ENCODE measurements around the gene ADAMTS7. TPM values are rescaled to one million over a fixed set of nuclear protein-coding genes. Genes with fewer than 3 reads are reported as not detected.
"Not testable (repeated sequence)": the region's sequence is repeated elsewhere in the genome, so short reads cannot be mapped to it uniquely, and the experiment has no call there.

Gene ADAMTS7
- total and polyA plus RNA-seq, 4 donors: 4.9 to 20.4 (median 10.6) TPM

GRCh38 chr15:78847387-78847906, 36.2 kb upstream of the ADAMTS7 start:
- not testable (repeated sequence) for H3K27me3 ChIP-seq (ENCODE audit: control insufficient read depth, insufficient read depth, low read length); H3K27ac ChIP-seq (ENCODE audit: low read depth, low read length); H3K4me3 ChIP-seq (ENCODE audit: low read depth, low read length); H3K36me3 ChIP-seq (ENCODE audit: control insufficient read depth, insufficient read depth, low read length); H3K9me3 ChIP-seq (ENCODE audit: control insufficient read depth, insufficient read depth, low read length); H3K4me1 ChIP-seq (ENCODE audit: control insufficient read depth, insufficient read depth, low read length)
- 62% methylated on average over 12 of the region's 15 CpGs for WGBS (ENCODE audit: insufficient coverage)
- DNase-seq (ENCODE audit: low read depth in 4 of 6, low spot score in 6 of 6): peak in 1 of 6 donors; percentile 38

GRCh38 chr15:78846906-78847305, 35.6 kb upstream of the ADAMTS7 start:
- not testable (repeated sequence) for H3K27ac ChIP-seq (ENCODE audit: low read depth, low read length); H3K9me3 ChIP-seq (ENCODE audit: control insufficient read depth, insufficient read depth, low read length); H3K4me3 ChIP-seq (ENCODE audit: low read depth, low read length); H3K4me1 ChIP-seq (ENCODE audit: control insufficient read depth, insufficient read depth, low read length); DNase-seq (ENCODE audit: low read depth in 4 of 6, low spot score in 6 of 6); H3K36me3 ChIP-seq (ENCODE audit: control insufficient read depth, insufficient read depth, low read length); H3K27me3 ChIP-seq (ENCODE audit: control insufficient read depth, insufficient read depth, low read length)
- 95% methylated on average over 11 of the region's 27 CpGs for WGBS (ENCODE audit: insufficient coverage)

- DNase-seq (ENCODE audit: low read depth in 4 of 6, low spot score in 6 of 6): no peak
- H3K27ac ChIP-seq (ENCODE audit: low read depth, low read length): no peak overlapping the region
These were observed 31.3 kb upstream of the ADAMTS7 start for GRCh38 chr15:78842519-78842918.

GRCh38 chr15:78841891-78842290, 30.6 kb upstream of the ADAMTS7 start:
- Histone ChIP-seq H3K4me1 (ENCODE audit: control insufficient read depth, insufficient read depth, low read length) (peaks cover 10% of the 10 kb centered on the region), H3K36me3 (ENCODE audit: control insufficient read depth, insufficient read depth, low read length) (no peaks in the 10 kb centered on the region), H3K4me3 (ENCODE audit: low read depth, low read length) (no peak overlapping the region), H3K9me3 (ENCODE audit: control insufficient read depth, insufficient read depth, low read length) (no peaks in the 10 kb centered on the region), H3K27ac (ENCODE audit: low read depth, low read length) (no peak overlapping the region), H3K27me3 (ENCODE audit: control insufficient read depth, insufficient read depth, low read length) (no peaks in the 10 kb centered on the region)
- no peak for DNase-seq (ENCODE audit: low read depth in 4 of 6, low spot score in 6 of 6)
- WGBS (ENCODE audit: insufficient coverage): 79% methylated on average over 6 of the region's 6 CpGs

More at GRCh38 chr15:78842519-78842918, 31.3 kb upstream of the ADAMTS7 start:
- no peaks in the 10 kb centered on the region for H3K27me3 ChIP-seq (ENCODE audit: control insufficient read depth, insufficient read depth, low read length)
- WGBS (ENCODE audit: insufficient coverage): 89% methylated on average over 2 of the region's 3 CpGs
- H3K4me3 ChIP-seq (ENCODE audit: low read depth, low read length): no peak overlapping the region
- H3K9me3 ChIP-seq (ENCODE audit: control insufficient read depth, insufficient read depth, low read length): no peaks in the 10 kb centered on the region
- H3K36me3 ChIP-seq (ENCODE audit: control insufficient read depth, insufficient read depth, low read length): no peaks in the 10 kb centered on the region
- peaks cover 10% of the 10 kb centered on the region for H3K4me1 ChIP-seq (ENCODE audit: control insufficient read depth, insufficient read depth, low read length)

- WGBS (ENCODE audit: insufficient coverage): 62% methylated on average over 3 of the region's 3 CpGs
- Histone ChIP-seq H3K9me3 (ENCODE audit: control insufficient read depth, insufficient read depth, low read length) (no peaks in the 10 kb centered on the region), H3K36me3 (ENCODE audit: control insufficient read depth, insufficient read depth, low read length) (no peaks in the 10 kb centered on the region), H3K4me3 (ENCODE audit: low read depth, low read length) (no peak overlapping the region), H3K27me3 (ENCODE audit: control insufficient read depth, insufficient read depth, low read length) (no peaks in the 10 kb centered on the region), H3K4me1 (ENCODE audit: control insufficient read depth, insufficient read depth, low read length) (peaks cover 10% of the 10 kb centered on the region), H3K27ac (ENCODE audit: low read depth, low read length) (no peak overlapping the region)
- no peak for DNase-seq (ENCODE audit: low read depth in 4 of 6, low spot score in 6 of 6)
These were observed 30.1 kb upstream of the ADAMTS7 start for GRCh38 chr15:78841376-78841706.

GRCh38 chr15:78840661-78841375, 29.6 kb upstream of the ADAMTS7 start:
- no peak overlapping the region for H3K27ac ChIP-seq (ENCODE audit: low read depth, low read length)

GRCh38 chr15:78839151-78839550, 27.9 kb upstream of the ADAMTS7 start:
- H3K4me3 ChIP-seq (ENCODE audit: low read depth, low read length); DNase-seq (ENCODE audit: low read depth in 4 of 6, low spot score in 6 of 6); H3K27me3 ChIP-seq (ENCODE audit: control insufficient read depth, insufficient read depth, low read length); H3K36me3 ChIP-seq (ENCODE audit: control insufficient read depth, insufficient read depth, low read length); H3K27ac ChIP-seq (ENCODE audit: low read depth, low read length); H3K9me3 ChIP-seq (ENCODE audit: control insufficient read depth, insufficient read depth, low read length): not testable (repeated sequence)
- peaks cover 10% of the 10 kb centered on the region for H3K4me1 ChIP-seq (ENCODE audit: control insufficient read depth, insufficient read depth, low read length)
- WGBS (ENCODE audit: insufficient coverage): 85% methylated on average over 5 of the region's 6 CpGs

More at GRCh38 chr15:78840661-78841375, 29.6 kb upstream of the ADAMTS7 start:
- no peaks in the 10 kb centered on the region for H3K9me3 ChIP-seq (ENCODE audit: control insufficient read depth, insufficient read depth, low read length)
- DNase-seq (ENCODE audit: low read depth in 4 of 6, low spot score in 6 of 6): no peak
- peaks cover 10% of the 10 kb centered on the region for H3K4me1 ChIP-seq (ENCODE audit: control insufficient read depth, insufficient read depth, low read length)
- no peaks in the 10 kb centered on the region for H3K36me3 ChIP-seq (ENCODE audit: control insufficient read depth, insufficient read depth, low read length)
- H3K4me3 ChIP-seq (ENCODE audit: low read depth, low read length): no peak overlapping the region
- H3K27me3 ChIP-seq (ENCODE audit: control insufficient read depth, insufficient read depth, low read length): no peaks in the 10 kb centered on the region
- WGBS (ENCODE audit: insufficient coverage): 50% methylated on average over 2 of the region's 7 CpGs

- H3K4me3 ChIP-seq (ENCODE audit: low read depth, low read length): no peak overlapping the region
- no peak overlapping the region for H3K27ac ChIP-seq (ENCODE audit: low read depth, low read length)
- H3K27me3 ChIP-seq (ENCODE audit: control insufficient read depth, insufficient read depth, low read length): no peaks in the 10 kb centered on the region
- DNase-seq (ENCODE audit: low read depth in 4 of 6, low spot score in 6 of 6): peak in 1 of 6 donors; percentile 82
- H3K4me1 ChIP-seq (ENCODE audit: control insufficient read depth, insufficient read depth, low read length): peaks cover 10% of the 10 kb centered on the region
- no peaks in the 10 kb centered on the region for H3K36me3 ChIP-seq (ENCODE audit: control insufficient read depth, insufficient read depth, low read length)
- no peaks in the 10 kb centered on the region for H3K9me3 ChIP-seq (ENCODE audit: control insufficient read depth, insufficient read depth, low read length)
- WGBS (ENCODE audit: insufficient coverage): 74% methylated on average over 3 of the region's 3 CpGs
These were observed 27.2 kb upstream of the ADAMTS7 start for GRCh38 chr15:78838489-78838888.

- H3K27me3 ChIP-seq (ENCODE audit: control insufficient read depth, insufficient read depth, low read length): no peaks in the 10 kb centered on the region
- H3K36me3 ChIP-seq (ENCODE audit: control insufficient read depth, insufficient read depth, low read length): no peaks in the 10 kb centered on the region
- DNase-seq (ENCODE audit: low read depth in 4 of 6, low spot score in 6 of 6): no peak
- H3K9me3 ChIP-seq (ENCODE audit: control insufficient read depth, insufficient read depth, low read length): no peaks in the 10 kb centered on the region
- H3K4me1 ChIP-seq (ENCODE audit: control insufficient read depth, insufficient read depth, low read length): peaks cover 10% of the 10 kb centered on the region
- H3K4me3 ChIP-seq (ENCODE audit: low read depth, low read length): no peak overlapping the region
- WGBS (ENCODE audit: insufficient coverage): 64% methylated on average over 6 of the region's 8 CpGs
- H3K27ac ChIP-seq (ENCODE audit: low read depth, low read length): no peak overlapping the region
These were observed 26.3 kb upstream of the ADAMTS7 start for GRCh38 chr15:78837543-78837942.

GRCh38 chr15:78837131-78837530, 25.9 kb upstream of the ADAMTS7 start:
- DNase-seq (ENCODE audit: low read depth in 4 of 6, low spot score in 6 of 6): no peak
- 83% methylated on average over 1 of the region's 2 CpGs for WGBS (ENCODE audit: insufficient coverage)
- no peaks in the 10 kb centered on the region for H3K27me3 ChIP-seq (ENCODE audit: control insufficient read depth, insufficient read depth, low read length)
- peaks cover 10% of the 10 kb centered on the region for H3K4me1 ChIP-seq (ENCODE audit: control insufficient read depth, insufficient read depth, low read length)
- no peak overlapping the region for H3K4me3 ChIP-seq (ENCODE audit: low read depth, low read length)
- H3K9me3 ChIP-seq (ENCODE audit: control insufficient read depth, insufficient read depth, low read length): no peaks in the 10 kb centered on the region
- H3K36me3 ChIP-seq (ENCODE audit: control insufficient read depth, insufficient read depth, low read length): no peaks in the 10 kb centered on the region
- no peak overlapping the region for H3K27ac ChIP-seq (ENCODE audit: low read depth, low read length)

Measured in spinal cord (tissue), 10 donors.